Fibroblast of the aortic adventitia (primary cell): ENCODE data around the gene MTF2. TPM values are rescaled to one million over a fixed set of nuclear protein-coding genes. Genes with fewer than 3 reads are reported as not detected.

Experiments
- DNase-seq: peaks from one replicate; pipeline ENCODE4 v3.0.0-alpha.2; 2010; ENCODE audit warnings: low read depth
- H3K4me3 ChIP-seq: 2 replicates; pipeline ENCODE4 v1.5.1; 2011; ENCODE audit warnings: low read depth, mild to moderate bottlenecking, control low read depth, low read length, moderate library complexity
- total RNA-seq: library from RNA; depleted of rRNA; stranded (reverse); fragments of >200 nt; gene quantifications from 2 replicates; pipeline ENCODE4 v1.2.3, GENCODE V29; 2012; ENCODE audit warnings: low replicate concordance
- TF ChIP-seq, protein P1 (sequence below): IDR thresholded peaks from 2 replicates; pipeline ENCODE4 v1.5.1; 2011; ENCODE audit warnings: mild to moderate bottlenecking, low read length, control low read depth, inconsistent platforms; ENCODE audit not compliant: insufficient read depth

The MTF2 gene
- total RNA-seq, 1 donor, result 14.0 TPM

DNA sequence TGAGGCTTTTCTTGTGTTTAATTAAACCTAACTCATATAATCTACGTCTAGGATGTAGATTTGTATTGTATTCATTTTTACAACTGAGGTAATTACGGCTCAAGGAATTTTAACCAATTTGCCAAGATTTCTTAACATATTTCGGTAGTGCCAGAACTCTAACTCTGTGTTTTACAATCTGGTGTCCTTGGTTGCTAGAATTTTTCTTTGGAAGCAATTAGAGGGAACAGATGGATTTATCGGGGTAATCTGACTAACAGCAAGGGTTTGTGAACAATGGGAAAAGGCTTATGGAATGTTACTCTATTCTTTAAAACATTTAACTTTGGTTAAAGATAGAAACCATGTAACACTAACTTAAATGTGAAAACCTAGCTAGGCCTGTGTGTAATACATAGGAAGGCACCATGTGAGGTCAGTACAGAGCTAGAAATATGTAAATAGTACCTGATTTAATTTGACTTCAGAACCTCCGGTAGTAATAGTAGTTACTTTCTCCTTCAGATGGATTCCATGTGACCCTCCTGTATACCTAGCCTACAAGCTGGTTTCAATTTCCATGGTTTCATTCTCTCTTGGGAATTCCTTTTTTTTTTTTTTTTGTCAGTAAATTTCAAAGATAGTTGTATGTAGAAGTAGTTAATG, 1.2 kb downstream of the MTF2 start:
- TF ChIP-seq, protein P1, sequence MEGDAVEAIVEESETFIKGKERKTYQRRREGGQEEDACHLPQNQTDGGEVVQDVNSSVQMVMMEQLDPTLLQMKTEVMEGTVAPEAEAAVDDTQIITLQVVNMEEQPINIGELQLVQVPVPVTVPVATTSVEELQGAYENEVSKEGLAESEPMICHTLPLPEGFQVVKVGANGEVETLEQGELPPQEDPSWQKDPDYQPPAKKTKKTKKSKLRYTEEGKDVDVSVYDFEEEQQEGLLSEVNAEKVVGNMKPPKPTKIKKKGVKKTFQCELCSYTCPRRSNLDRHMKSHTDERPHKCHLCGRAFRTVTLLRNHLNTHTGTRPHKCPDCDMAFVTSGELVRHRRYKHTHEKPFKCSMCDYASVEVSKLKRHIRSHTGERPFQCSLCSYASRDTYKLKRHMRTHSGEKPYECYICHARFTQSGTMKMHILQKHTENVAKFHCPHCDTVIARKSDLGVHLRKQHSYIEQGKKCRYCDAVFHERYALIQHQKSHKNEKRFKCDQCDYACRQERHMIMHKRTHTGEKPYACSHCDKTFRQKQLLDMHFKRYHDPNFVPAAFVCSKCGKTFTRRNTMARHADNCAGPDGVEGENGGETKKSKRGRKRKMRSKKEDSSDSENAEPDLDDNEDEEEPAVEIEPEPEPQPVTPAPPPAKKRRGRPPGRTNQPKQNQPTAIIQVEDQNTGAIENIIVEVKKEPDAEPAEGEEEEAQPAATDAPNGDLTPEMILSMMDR, result peak; percentile 59
- peak overlapping the region; percentile 78 for H3K4me3 ChIP-seq
- DNase-seq, result peak; percentile 87

DNA sequence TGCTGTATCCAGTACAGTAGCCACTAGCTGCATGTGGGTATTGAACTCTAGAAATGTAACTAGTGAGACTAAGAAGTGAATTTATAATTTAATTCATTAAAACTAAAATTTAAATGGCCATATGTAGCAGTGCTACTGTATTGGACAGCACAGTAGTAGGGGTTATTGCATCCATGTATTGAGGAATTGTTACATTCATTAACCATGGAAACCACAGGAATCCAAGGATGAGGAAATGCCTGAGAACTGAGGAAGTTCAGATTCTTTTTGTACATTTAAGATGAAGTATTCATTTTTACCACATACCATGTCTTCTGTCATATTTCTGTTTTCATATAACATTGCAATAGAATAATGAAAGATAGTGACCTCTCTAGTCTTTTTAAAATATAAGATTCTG, 2.6 kb downstream of the MTF2 start:
- DNase-seq, result peak; percentile 82
- peak overlapping the region; percentile 78 for H3K4me3 ChIP-seq
- TF ChIP-seq, protein P1, result no peak

- DNase-seq, result no peak
- H3K4me3 ChIP-seq, result no peak overlapping the region
- TF ChIP-seq, protein P1, result no peak
These were observed 3.2 kb downstream of the MTF2 start for GRCh38 chr1:93082313-93082712.

GRCh38 chr1:93083979-93084378, 4.9 kb downstream of the MTF2 start:
- no peak for DNase-seq
- no peak overlapping the region for H3K4me3 ChIP-seq
- TF ChIP-seq, protein P1, result no peak

DNA sequence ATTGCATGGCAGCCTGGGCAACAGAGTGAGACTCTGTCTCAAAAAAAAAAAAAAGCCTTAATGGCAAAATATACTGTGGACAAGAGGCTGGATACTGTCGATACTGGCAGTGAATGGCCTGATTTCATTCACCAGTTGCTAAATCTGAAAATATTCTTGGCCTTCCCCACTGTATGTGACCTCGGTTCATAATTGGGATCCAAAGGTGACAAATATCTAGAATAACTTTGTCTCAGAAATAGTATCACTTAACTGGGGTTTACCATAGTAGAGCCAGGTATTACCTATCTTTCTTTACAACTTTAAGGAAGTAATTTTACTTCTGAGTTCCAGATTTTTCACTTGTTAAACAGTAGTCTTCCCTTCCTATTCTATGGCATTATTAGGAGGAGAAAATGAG, 8.4 kb downstream of the MTF2 start:
- DNase-seq, result no peak
- no peak overlapping the region for H3K4me3 ChIP-seq
- TF ChIP-seq, protein P1, result no peak

GRCh38 chr1:93093332-93094006, 14.4 kb downstream of the MTF2 start:
- DNase-seq, result no peak
- TF ChIP-seq, protein P1, result no peak
- H3K4me3 ChIP-seq, result no peak overlapping the region
